Small intestine (tissue), 16 donors: ENCODE data around the gene RAD51. TPM values are rescaled to one million over a fixed set of nuclear protein-coding genes. Genes with fewer than 3 reads are reported as not detected.
"Not testable (repeated sequence)": the region's sequence is repeated elsewhere in the genome, so short reads cannot be mapped to it uniquely, and the experiment has no call there.

ENCODE experiments used
- DNase-seq, 2 donors: peaks; one replicate each; pipeline versions ENCODE4 v3.0.0 to v3.0.0-alpha.2; 2013
- FAIRE-seq: peaks from 2 replicates; lab custom pipeline; 2012; peaks lifted over from hg19 to GRCh38; lab: Jason Lieb, UNC
- H3K27ac ChIP-seq, 3 donors: one replicate each; pipeline ENCODE4 v1.5.1; 2013; ENCODE audit warnings: low read length in 2 of 3, mild to moderate bottlenecking in 2 of 3, control low read depth in 1 of 3, inconsistent platforms in 1 of 3, low read depth in 1 of 3, moderate library complexity in 1 of 3
- H3K27me3 ChIP-seq, 3 donors: one replicate each; pipeline ENCODE4 v1.6.1; 2013; ENCODE audit warnings: low read length in 3 of 3, inconsistent platforms in 1 of 3; ENCODE audit not compliant: control insufficient read depth in 3 of 3, insufficient read depth in 3 of 3
- H3K36me3 ChIP-seq, 3 donors: one replicate each; pipeline ENCODE4 v1.6.1; 2013; ENCODE audit warnings: low read length in 3 of 3, inconsistent platforms in 1 of 3, low read depth in 1 of 3, mild to moderate bottlenecking in 1 of 3, moderate library complexity in 1 of 3; ENCODE audit not compliant: control insufficient read depth in 3 of 3, insufficient read depth in 2 of 3
- H3K4me1 ChIP-seq, 3 donors: one replicate each; pipeline ENCODE4 v1.6.1; 2013; ENCODE audit warnings: low read length in 2 of 3, inconsistent platforms in 1 of 3, low read depth in 1 of 3, mild to moderate bottlenecking in 1 of 3, moderate library complexity in 1 of 3; ENCODE audit not compliant: control insufficient read depth in 3 of 3, insufficient read depth in 2 of 3
- H3K4me3 ChIP-seq, 3 donors: one replicate each; pipeline ENCODE4 v1.5.1; 2013; ENCODE audit warnings: low read length in 3 of 3, control low read depth in 1 of 3, inconsistent platforms in 1 of 3, low read depth in 1 of 3, mild to moderate bottlenecking in 1 of 3, moderate library complexity in 1 of 3
- H3K9me3 ChIP-seq, 2 donors: one replicate each; pipeline ENCODE4 v1.6.1; 2013; ENCODE audit warnings: low read depth in 1 of 2, low read length in 1 of 2; ENCODE audit not compliant: control insufficient read depth in 2 of 2, insufficient read depth in 1 of 2
- WGBS, 3 donors: extraction: QIAGEN DNeasy Blood & Tissue Kit; methylation state at CpG; one replicate each; pipeline ENCODE4 v1.1.7; 2013; 5-methylcytosine and 5-hydroxymethylcytosine counted together
- long read RNA-seq, 10 donors: transcript quantifications; one replicate each; lab custom pipeline, GENCODE V29; 2026
- polyA plus RNA-seq, 4 donors: library from polyadenylated mRNA; stranded (reverse) in 3 of 4; unstranded in 1 of 4; fragments of 200-250 nt in 3 of 4; fragments of 120-200 nt in 1 of 4; gene quantifications; one replicate each; pipeline versions ENCODE4 v1.2.1 to v1.2.3, GENCODE V29; 2013
- donor health status: healthy with polysubstance abuse.
- donor health status: control.
- donor health status: control.
- donor health status: Bipolar disorder and iron deficiency.
- donor health status: healthy.

The RAD51 gene
- 1 to 10 TPM in 3 of 4 donors, under 1 TPM in 1; 0.89 to 8.5 (median 5.1) TPM for polyA plus RNA-seq
- long read RNA-seq, donor 1 = 0 reads
- long read RNA-seq, donor 2, partial matches to known transcripts = 0 of 1 reads
- long read RNA-seq, donor 2, other reads (novel, unspliced or antisense) = 0 of 1 reads
- long read RNA-seq, donor 3 = 0 reads
- long read RNA-seq, donor 4 = 0 reads
- long read RNA-seq, donor 5, partial matches to known transcripts = 0 of 3 reads
- long read RNA-seq, donor 5, other reads (novel, unspliced or antisense) = 0 of 3 reads
- long read RNA-seq, donor 6, partial matches to known transcripts = 6 of 23 reads
- long read RNA-seq, donor 6, other reads (novel, unspliced or antisense) = 15 of 23 reads
- long read RNA-seq, donor 7, transcript RAD51-201 (10 exons, 2,449 nt) = major isoform, 5 of 6 reads
- long read RNA-seq, donor 7, partial matches to known transcripts = 0 of 6 reads
- long read RNA-seq, donor 7, other reads (novel, unspliced or antisense) = 0 of 6 reads
- long read RNA-seq, donor 8 = 0 reads
- long read RNA-seq, donor 9, partial matches to known transcripts = 0 of 2 reads
- long read RNA-seq, donor 9, other reads (novel, unspliced or antisense) = 0 of 2 reads
- long read RNA-seq, donor 10, partial matches to known transcripts = 15 of 34 reads
- long read RNA-seq, donor 10, other reads (novel, unspliced or antisense) = 17 of 34 reads

DNA sequence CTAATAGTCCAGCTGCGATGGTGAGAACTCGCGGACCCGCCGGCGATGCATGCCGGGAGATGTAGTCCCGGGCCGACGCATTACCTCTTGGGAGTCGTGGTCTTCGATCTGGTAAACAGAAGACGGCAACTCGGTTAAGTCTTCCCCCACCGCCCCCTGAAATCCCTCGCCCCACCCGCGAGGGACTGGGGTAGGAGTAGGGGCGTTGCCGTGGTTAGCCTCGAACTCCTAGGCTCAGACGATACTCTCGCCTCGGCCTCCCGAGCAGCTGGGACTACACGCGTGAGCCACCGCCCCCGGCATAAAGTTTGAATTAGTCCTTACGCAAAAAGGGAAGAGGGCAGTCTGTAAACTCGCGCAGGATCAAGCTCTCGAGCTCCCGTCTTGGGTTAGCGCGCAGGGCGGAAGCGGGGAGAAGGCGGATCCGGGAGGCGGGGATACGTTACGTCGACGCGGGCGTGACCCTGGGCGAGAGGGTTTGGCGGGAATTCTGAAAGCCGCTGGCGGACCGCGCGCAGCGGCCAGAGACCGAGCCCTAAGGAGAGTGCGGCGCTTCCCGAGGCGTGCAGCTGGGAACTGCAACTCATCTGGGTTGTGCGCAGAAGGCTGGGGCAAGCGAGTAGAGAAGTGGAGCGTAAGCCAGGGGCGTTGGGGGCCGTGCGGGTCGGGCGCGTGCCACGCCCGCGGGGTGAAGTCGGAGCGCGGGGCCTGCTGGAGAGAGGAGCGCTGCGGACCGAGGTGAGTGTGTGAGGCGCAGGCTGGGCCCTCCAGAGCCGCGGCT lies at the start of gene RAD51:
Gene RAD51 (plus strand): TSS at position 487 of the 781 bp plus-strand sequence. CDS start 3,585 bp downstream, outside the sequence.
- Histone ChIP-seq H3K36me3 (peaks cover 0 to 23% (median 5%) of the 10 kb centered on the region in 3 donors), H3K9me3 (no peaks in the 10 kb centered on the region), H3K27ac (peak within 1 kb of the TSS; percentile 100), H3K27me3 (no peaks in the 10 kb centered on the region), H3K4me1 (peaks cover 1 to 9% (median 6%) of the 10 kb centered on the region in 3 donors), H3K4me3 (peak within 1 kb of the TSS; percentile 62 to 99 (median 76))
- FAIRE-seq (no peak), DNase-seq (peak; percentile 94 to 97)
- WGBS, 3 donors = 0 to 1% (median 1%) methylated on average over 64 to 81 of the region's 81 CpGs

- Histone ChIP-seq H3K4me3 (no peak overlapping the region), H3K9me3 (no peaks in the 10 kb centered on the region), H3K36me3 (no peaks in the 10 kb centered on the region), H3K27me3 (no peaks in the 10 kb centered on the region), H3K27ac (no peak overlapping the region), H3K4me1 (peaks cover 0 to 8% (median 0%) of the 10 kb centered on the region in 3 donors)
- 94 to 100% (median 98%) methylated on average over 1 of the region's 1 CpG for WGBS, 3 donors
- FAIRE-seq (no peak), DNase-seq (no peak)
Observed at GRCh38 chr15:40647523-40647922, 47.5 kb upstream of the RAD51 start.

DNA sequence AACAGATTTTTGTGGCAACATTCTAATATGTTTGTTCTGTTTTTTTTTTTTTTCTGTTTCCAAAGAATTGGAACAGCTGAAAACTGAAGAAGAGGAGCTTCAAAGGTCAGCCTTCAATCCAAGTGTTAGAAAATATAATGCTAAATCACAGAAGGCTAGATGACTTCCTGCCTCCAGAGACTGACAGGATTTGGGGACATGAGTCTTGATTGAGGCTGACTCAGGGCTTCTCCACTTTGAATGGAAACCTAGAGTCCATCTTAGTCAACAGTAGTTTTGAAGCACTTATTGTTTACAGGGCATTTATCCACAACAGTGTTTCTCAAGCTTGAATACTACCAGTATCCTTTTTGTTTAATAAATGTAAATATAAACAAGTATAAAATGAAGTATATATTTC lies 44.5 kb upstream of the RAD51 start:
- Histone ChIP-seq H3K4me1 (peaks cover 0 to 8% (median 0%) of the 10 kb centered on the region in 3 donors), H3K36me3 (peaks cover 0 to 3% (median 0%) of the 10 kb centered on the region in 3 donors), H3K9me3 (no peaks in the 10 kb centered on the region), H3K4me3 (no peak overlapping the region), H3K27me3 (no peaks in the 10 kb centered on the region), H3K27ac (peak overlapping the region in 2 of 3 donors; percentile 20 to 73)
- FAIRE-seq (no peak), DNase-seq (peak; percentile 13 to 27)

- DNase-seq = no peak
- Histone ChIP-seq H3K36me3 (peaks cover 0 to 13% (median 4%) of the 10 kb centered on the region in 3 donors), H3K27me3 (no peaks in the 10 kb centered on the region), H3K9me3 (no peaks in the 10 kb centered on the region), H3K27ac (no peak overlapping the region), H3K4me1 (no peaks in the 10 kb centered on the region), H3K4me3 (no peak overlapping the region)
- 92 to 97% (median 96%) methylated on average over 4 to 5 of the region's 5 CpGs for WGBS, 3 donors
- FAIRE-seq = no peak
Observed at GRCh38 chr15:40660686-40661085, 34.3 kb upstream of the RAD51 start.

DNA sequence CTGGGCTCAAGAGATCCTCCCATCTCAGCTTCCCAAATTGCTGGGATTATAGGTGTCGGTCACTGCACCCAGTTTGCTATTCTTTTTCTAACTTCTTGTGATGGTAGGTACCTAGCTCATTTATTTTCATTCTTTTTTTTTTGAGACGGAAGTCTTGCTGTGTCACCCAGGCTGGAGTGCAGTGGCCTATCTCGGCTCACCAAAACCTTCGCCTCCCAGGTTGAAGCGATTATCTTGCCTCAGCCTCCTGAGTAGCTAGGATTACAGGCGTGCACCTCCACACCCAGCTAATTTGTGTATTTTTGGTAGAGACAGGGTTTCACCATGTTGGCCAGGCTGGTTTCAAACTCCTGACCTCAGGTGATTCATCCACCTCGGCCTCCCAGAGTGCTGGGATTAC lies 30.1 kb upstream of the RAD51 start:
- H3K27ac ChIP-seq = no peak overlapping the region
- no peak overlapping the region for H3K4me3 ChIP-seq
- WGBS, 3 donors = 96 to 97% (median 97%) methylated on average over 7 of the region's 7 CpGs
- peaks cover 0 to 11% (median 0%) of the 10 kb centered on the region in 3 donors for H3K36me3 ChIP-seq
- DNase-seq (no peak), FAIRE-seq (no peak)
- H3K4me1 ChIP-seq = no peaks in the 10 kb centered on the region
- no peaks in the 10 kb centered on the region for H3K9me3 ChIP-seq
- no peaks in the 10 kb centered on the region for H3K27me3 ChIP-seq

DNA sequence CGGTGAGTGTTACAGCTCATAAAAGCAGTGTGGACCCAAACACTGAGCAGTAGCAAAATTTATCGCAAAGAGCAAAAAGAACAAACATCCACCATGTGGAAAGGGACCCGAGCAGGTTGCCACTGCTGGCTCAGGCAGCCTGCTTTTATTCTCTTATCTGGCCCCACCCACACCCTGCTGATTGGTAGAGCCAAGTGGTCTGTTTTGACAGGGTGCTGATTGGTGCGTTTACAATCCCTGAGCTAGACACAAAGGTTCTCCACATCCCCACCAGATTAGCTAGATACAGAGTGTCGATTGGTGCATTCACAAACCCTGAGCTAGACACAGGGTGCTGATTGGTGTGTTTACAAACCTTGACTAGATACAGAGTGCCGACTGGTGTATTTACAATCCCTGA lies 18.7 kb upstream of the RAD51 start:
- DNase-seq, H3K36me3 ChIP-seq, H3K27ac ChIP-seq, H3K27me3 ChIP-seq, H3K9me3 ChIP-seq, H3K4me1 ChIP-seq, FAIRE-seq, H3K4me3 ChIP-seq: not testable (repeated sequence)
- 77 to 88% (median 84%) methylated on average over 5 to 6 of the region's 6 CpGs for WGBS, 3 donors

GRCh38 chr15:40676906-40677305 lies 18.1 kb upstream of the RAD51 start:
- H3K27ac ChIP-seq, H3K9me3 ChIP-seq, H3K36me3 ChIP-seq, H3K27me3 ChIP-seq, H3K4me1 ChIP-seq, FAIRE-seq, DNase-seq, H3K4me3 ChIP-seq: not testable (repeated sequence)
- WGBS, 3 donors = 93 to 96% (median 95%) methylated on average over 14 to 38 of the region's 38 CpGs

GRCh38 chr15:40680151-40680550 lies 14.8 kb upstream of the RAD51 start:
- Histone ChIP-seq H3K36me3 (no peaks in the 10 kb centered on the region), H3K4me3 (no peak overlapping the region), H3K27ac (no peak overlapping the region), H3K27me3 (no peaks in the 10 kb centered on the region), H3K4me1 (no peaks in the 10 kb centered on the region), H3K9me3 (no peaks in the 10 kb centered on the region)
- FAIRE-seq = no peak
- WGBS, 3 donors = 94 to 100% (median 96%) methylated on average over 1 of the region's 1 CpG
- DNase-seq = peak in 1 of 2 donors; percentile 19
